Activated naive CD4-positive, alpha-beta T cell treated with anti-CD3 and anti-CD28 coated beads, Interleukin-2, amount 50 U/mL, for 72 hours (primary cell): Measurements from ENCODE around the gene HUS1. TPM values are rescaled to one million over a fixed set of nuclear protein-coding genes. Genes with fewer than 3 reads are reported as not detected.
A peak's percentile ranks its signal among the peaks of the same experiment; 100 is the strongest.
"Not testable (repeated sequence)": the region's sequence is repeated elsewhere in the genome, so short reads cannot be mapped to it uniquely, and the experiment has no call there.

Experiments used
- ATAC-seq, 2 donors: fragments of 150-1000 bp; cut with Tn5 transposase; 2 replicates each; pipeline ENCODE4 v1.10.0; 2021; ENCODE audit warnings: mild to moderate bottlenecking in 2 of 2, moderate library complexity in 2 of 2
- DNase-seq, 2 donors: peaks; one replicate each; pipeline ENCODE4 v3.0.0; 2021 to 2022; ENCODE audit warnings: low spot score in 2 of 2
- H3K27ac Mint-ChIP-seq, 2 donors: one replicate each; pipeline ENCODE4 v1.8.0; 2022; ENCODE audit warnings: mild to moderate bottlenecking in 2 of 2, mixed read lengths in 2 of 2
- H3K36me3 Mint-ChIP-seq, 2 donors: one replicate each; pipeline ENCODE4 v1.8.0; 2022; ENCODE audit warnings: mixed read lengths in 2 of 2
- H3K9me3 Mint-ChIP-seq, 2 donors: one replicate each; pipeline ENCODE4 v1.8.0; 2022; ENCODE audit warnings: mixed read lengths in 2 of 2
- total RNA-seq, 2 donors: library from RNA; stranded (reverse); gene quantifications; one replicate each; pipeline ENCODE4 v1.2.3, GENCODE V29; 2022

Gene HUS1
- total RNA-seq, 2 donors from 2014 or later, result 33.7 to 76.2 TPM

DNA sequence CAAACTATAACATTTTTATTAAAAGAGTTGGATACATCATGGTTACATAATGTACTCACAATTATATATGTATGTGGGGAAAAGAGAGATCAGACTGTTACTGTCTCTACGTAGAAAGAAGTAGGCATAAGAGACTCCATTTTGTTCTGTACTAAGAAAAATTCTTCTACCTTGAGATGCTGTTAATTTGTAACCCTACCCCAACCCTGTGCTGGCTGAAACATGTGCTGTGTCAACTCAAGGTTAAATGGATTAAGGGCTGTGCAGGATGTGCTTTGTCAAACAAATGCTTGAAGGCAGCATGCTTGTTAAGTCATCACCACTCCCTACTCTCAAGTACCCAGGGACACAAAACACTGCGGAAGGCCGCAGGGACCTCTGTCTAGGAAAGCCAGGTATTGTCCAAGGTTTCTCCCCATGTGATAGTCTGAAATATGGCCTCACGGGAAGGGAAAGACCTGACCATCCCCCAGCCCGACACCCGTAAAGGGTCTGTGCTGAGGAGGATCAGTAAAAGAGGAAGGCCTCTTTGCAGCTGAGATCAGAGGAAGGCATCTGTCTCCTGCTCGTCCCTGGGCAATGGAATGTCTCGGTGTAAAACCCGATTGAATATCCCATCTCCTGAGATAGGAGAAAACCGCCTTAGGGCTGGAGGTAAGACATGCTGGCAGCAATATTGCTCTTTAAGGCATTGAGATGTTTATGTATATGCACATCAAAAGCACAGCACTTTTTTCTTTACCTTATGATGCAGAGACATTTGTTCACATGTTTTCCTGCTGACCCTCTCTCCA lies 10.4 kb upstream of the HUS1 start:
- peak overlapping the region in 1 of 2 donors; percentile 11 for H3K27ac Mint-ChIP-seq
- H3K36me3 Mint-ChIP-seq, DNase-seq, H3K9me3 Mint-ChIP-seq, ATAC-seq: not testable (repeated sequence)

DNA sequence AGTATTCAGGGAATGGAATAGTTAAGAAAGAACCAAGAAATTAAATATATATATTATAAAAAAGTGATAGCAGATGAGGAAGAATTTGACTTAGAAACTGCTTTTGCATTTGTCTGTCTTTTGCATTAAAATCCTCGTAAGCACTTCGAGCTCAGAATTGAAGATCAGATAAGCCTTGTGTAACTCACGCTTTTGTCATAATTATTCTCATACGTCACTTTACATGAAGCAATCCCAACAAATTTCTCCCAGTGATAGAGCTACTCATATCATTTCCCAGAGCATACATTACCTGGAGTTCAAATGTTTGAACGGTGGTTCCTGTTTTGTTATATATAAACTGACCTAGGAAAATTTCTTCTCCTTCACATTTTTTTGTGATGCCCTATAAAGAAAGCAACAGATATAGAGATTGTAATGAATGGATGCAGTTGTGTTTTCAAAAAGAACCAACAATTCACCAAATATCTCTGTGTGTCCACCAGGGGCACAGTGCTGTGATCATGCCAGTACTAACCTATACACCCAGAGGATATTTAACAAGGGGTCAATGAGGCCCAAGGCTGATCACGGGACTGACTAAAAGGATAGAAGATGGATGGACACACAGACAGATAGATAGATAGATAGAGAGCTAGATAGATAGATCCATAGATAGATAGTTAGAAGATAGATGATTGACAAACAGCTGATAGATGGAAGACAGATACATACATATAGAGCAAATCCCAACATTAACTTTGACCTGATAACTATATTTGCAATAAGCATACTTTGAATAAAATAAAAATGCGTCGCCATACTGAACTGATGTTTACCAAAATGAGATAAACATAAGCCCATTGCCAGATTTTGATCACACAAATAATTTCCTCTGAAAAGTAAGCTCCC lies 9.3 kb upstream of the HUS1 start:
- Mint-ChIP-seq H3K9me3 (peaks cover 0 to 4% of the 10 kb centered on the region in 2 donors), H3K27ac (no peak overlapping the region), H3K36me3 (no peaks in the 10 kb centered on the region)
- ATAC-seq (no peak), DNase-seq (no peak)

DNA sequence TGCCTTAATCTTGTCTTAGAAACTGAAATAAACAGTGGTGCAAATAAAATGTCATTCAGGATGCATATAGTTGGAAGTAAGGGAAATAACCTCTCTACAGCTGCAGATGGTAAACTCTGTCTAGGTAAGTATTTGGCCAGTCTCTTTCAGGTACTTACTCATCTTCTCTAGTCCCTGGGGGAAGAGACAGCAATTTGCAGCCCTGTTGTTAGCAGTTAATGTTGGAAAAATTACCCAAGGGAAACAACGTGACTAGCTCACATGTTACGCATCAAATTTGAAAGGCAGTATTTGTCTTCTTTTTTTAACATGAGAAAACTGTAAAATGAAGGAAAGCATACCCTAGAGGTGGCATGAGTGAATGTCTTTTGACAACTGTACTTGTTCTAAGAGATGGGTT lies 3.2 kb upstream of the HUS1 start:
- H3K27ac Mint-ChIP-seq, result no peak overlapping the region
- H3K36me3 Mint-ChIP-seq, result peaks cover 18 to 19% of the 10 kb centered on the region in 2 donors
- ATAC-seq (no peak), DNase-seq (no peak)
- H3K9me3 Mint-ChIP-seq, result no peaks in the 10 kb centered on the region

DNA sequence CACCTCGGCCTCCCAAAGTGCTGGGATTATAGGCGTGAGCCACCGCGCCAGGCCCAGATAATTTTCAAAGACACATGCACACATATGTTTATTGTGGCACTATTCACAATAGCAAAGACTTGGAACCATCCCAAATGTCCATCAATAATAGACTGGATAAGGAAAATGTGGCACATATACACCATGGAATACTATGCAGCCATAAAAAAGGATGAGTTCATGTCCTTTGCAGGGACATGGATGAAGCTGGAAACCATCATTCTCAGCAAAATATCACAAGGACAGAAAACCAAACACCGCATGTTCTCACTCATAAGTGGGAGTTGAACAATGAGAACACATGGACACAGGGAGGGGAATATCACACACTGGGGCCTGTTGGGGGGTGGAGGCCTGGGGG lies 1.2 kb upstream of the HUS1 start:
- ATAC-seq, H3K27ac Mint-ChIP-seq, H3K9me3 Mint-ChIP-seq, DNase-seq: not testable (repeated sequence)
- peaks cover 20 to 28% of the 10 kb centered on the region in 2 donors for H3K36me3 Mint-ChIP-seq

DNA sequence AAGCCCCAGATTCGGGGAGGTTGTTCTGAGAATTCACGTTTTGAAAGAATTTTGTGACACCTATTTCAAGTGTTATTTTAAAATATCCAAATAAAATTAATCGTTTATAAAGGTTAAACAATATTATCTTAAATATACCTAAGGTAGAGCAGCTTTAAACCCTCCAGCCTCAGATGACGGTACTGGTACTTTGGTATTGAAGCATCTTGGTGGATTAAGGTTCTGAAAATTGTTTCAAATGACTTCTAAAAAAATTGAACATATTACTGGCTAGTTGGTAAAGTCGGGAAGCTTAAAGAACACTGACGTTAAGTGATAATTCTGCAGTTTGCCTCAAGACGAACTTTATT lies 392 bp upstream of the HUS1 start:
- Mint-ChIP-seq H3K36me3 (peaks cover 22 to 30% of the 10 kb centered on the region in 2 donors), H3K27ac (peak overlapping the region; percentile 95 to 99), H3K9me3 (no peaks in the 10 kb centered on the region)
- ATAC-seq, result no peak
- no peak for DNase-seq

DNA sequence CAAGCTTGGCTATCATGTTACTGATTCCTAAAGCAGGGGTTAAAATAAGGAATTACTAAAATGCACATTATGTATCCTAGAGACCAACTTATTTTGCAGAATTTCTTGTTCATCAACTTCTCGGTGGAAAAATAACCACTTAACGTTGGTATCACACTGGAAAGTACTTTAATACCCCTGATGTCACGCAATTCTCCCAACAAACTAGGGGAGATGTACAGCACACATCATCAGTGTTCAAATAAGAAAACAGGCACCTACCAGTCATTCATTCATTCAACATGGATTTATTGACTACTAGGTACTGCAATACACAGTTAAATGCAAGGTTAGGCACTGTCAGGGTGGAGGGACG lies 648 bp downstream of the HUS1 start:
- no peaks in the 10 kb centered on the region for H3K9me3 Mint-ChIP-seq
- ATAC-seq, result no peak
- peaks cover 33 to 41% of the 10 kb centered on the region in 2 donors for H3K36me3 Mint-ChIP-seq
- DNase-seq, result no peak
- peak overlapping the region; percentile 95 to 99 for H3K27ac Mint-ChIP-seq

DNA sequence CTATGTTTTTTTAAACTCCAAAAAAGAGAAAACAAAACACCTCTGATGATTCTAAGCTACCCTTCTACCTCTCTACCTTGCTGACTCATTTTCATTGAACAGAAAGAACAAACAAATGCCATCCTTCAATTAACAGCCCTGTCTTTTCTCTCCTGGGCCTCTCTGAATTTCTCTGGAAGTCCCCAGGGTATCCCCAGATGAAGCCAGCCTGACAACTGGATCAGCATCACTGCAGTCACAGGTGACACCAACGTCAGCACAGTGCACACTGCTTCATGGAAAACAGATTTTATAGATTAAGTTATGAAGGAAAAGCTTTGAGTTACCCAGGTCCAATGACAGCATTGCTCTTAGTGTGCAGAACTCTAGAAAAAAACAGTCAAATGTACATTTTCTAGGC lies 5.7 kb downstream of the HUS1 start:
- H3K36me3 Mint-ChIP-seq, result peaks cover 46% of the 10 kb centered on the region in 2 donors
- ATAC-seq (peak; percentile 44 to 56), DNase-seq (no peak)

DNA sequence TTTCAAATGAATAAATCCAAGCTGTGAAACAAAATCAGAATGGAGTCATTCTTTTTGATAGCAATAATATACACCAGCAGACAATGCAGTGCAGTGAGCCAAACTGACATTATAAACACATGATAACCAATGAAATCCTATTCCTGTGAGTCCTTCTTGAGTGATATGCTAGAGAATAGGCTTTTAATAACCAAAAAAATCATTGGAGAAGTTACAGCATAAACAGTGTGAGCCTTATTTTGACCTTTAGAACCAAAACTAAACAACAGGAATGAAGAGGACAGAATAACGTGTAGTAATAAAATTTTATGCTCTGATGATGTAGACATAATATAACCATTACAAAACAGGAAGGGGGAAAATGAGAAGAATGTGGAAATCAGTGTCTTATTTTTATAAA lies 8.7 kb downstream of the HUS1 start:
- ATAC-seq (no peak), DNase-seq (no peak)
- Mint-ChIP-seq H3K36me3 (peaks cover 43 to 45% of the 10 kb centered on the region in 2 donors), H3K27ac (no peak overlapping the region), H3K9me3 (no peaks in the 10 kb centered on the region)

More for the DNA sequence above, 5.7 kb downstream of the HUS1 start:
- H3K9me3 Mint-ChIP-seq, result no peaks in the 10 kb centered on the region
- peak overlapping the region in 1 of 2 donors; percentile 76 for H3K27ac Mint-ChIP-seq

DNA sequence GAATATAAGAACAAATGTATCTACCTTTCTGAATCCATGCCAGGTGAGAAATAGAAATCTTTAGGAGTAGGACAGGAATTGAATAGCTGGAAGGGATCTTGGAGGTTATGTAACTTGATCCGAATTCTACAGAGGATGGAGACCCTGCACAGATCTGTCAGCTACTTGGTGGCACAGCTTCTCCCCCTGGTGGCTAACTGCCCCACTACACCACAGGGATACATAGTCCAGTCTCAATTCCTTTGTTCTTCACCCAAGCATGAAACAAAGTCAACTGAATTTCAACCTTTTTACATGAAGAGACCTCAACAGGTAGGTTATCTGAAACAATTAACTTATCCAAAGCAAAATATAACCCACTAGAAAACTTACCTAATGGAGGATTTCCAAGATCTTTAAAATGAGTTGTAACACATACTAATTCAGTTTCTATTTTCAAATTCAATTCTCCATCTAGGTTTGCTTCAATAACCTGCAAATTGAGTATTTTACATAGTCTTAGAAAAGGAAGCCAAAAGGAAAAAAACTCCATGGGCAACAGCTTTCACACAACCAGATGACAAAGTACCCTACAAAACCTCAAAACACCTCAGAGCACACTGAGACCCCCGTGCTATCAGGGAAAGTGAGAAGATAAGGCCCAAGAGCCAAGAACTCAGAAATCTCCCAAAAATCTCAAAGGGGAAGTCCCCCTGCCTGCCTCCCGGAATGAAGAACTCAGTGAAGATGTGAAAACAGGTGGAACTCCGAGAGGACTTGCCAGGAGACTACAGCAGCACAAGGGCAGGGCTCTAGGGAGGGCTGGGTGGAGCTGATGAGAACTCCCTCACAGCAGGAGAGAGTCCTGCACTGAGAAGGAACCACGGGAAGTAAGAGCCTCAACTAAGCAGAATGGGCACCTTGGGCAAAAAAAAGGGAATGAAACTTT lies 10.3 kb downstream of the HUS1 start:
- H3K36me3 Mint-ChIP-seq, result peaks cover 41 to 43% of the 10 kb centered on the region in 2 donors
- no peaks in the 10 kb centered on the region for H3K9me3 Mint-ChIP-seq
- DNase-seq (peak in 1 of 2 donors; percentile 58), ATAC-seq (peak; percentile 51 to 76)
- H3K27ac Mint-ChIP-seq, result peak overlapping the region; percentile 26 to 51

DNA sequence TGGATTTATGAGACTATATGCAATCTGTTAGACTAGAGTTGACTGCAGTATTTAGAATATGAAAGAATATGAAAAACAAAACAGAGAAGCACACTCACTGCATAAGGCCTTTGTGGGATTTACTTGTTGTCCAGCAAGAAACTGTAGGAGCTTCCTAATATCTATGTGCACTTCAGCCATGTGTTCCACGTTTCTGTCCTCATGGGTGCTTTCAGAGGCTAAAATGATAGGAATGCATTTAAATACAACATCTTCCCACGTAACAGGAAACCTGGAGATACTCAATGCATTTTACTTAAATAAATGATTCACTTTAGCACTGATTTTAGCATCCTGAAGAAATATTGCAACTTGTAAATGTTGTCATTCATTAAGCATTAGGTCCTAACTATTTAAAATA lies 11.7 kb downstream of the HUS1 start:
- no peak for DNase-seq
- no peak for ATAC-seq
- H3K36me3 Mint-ChIP-seq, result peaks cover 36 to 38% of the 10 kb centered on the region in 2 donors
- no peak overlapping the region for H3K27ac Mint-ChIP-seq
- H3K9me3 Mint-ChIP-seq, result no peaks in the 10 kb centered on the region

DNA sequence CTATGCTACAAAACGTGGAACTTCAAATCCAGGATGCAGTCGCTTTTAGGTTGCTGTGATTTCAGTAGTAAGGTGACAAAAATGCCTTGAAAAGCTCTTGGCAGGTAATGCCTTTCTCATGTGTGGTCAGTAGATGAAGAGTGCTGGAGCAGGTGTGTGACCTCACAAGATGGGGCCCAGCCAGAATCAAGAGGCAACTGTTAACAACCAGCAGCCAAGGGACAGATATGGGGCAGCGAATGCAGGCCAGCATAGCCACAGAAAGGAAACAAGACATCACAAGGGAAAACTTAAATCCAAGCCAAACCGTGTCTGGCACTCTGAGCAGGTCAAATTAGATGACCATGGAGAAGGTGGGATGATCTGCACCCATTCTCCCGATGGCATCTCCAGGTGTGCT lies 12.3 kb downstream of the HUS1 start:
- no peaks in the 10 kb centered on the region for H3K9me3 Mint-ChIP-seq
- peaks cover 38 to 41% of the 10 kb centered on the region in 2 donors for H3K36me3 Mint-ChIP-seq
- no peak for ATAC-seq
- peak overlapping the region in 1 of 2 donors; percentile 6 for H3K27ac Mint-ChIP-seq
- DNase-seq, result no peak

DNA sequence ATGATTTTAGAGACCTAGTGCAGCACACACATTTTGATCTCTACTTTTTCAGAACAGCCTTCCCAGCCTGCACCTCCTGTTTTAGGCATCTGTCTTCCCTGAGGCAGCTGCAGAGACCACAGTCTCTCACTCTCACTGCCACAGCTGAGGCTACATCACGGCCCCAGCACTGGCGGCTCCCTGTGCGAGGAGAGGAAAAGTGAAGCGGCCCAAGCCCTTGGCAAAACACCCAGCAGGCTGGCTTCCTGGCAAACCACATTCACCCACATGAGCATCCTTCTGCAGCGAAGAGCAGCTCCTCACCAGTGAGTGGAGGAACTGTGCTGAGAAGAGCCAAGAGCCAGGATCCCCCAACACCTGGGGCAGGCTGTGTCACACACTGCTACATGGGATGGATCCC lies 14.0 kb downstream of the HUS1 start:
- no peak for ATAC-seq
- Mint-ChIP-seq H3K9me3 (no peaks in the 10 kb centered on the region), H3K27ac (peak overlapping the region; percentile 10 to 85), H3K36me3 (peaks cover 50 to 54% of the 10 kb centered on the region in 2 donors)
- DNase-seq, result no peak

DNA sequence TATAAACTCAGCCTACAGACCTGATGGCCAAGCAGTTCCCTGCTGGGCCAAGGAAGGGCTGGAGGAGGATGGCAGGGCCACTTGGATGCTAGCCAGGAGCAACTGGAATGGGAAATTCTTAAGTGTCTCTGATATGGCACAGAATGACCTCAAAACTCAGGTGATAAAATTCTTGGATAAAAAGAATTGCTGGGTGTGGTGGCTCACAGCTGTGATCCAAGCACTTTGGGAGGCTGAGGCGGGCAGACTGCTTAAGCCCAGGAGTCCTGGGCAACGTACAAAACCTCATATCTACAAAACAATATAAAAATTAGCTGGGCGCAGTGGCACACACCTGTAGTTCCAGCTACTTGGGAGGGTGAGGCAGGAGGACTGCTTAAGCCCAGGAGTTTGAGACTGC lies 17.2 kb downstream of the HUS1 start:
- no peak for ATAC-seq
- peaks cover 38 to 59% of the 10 kb centered on the region in 2 donors for H3K36me3 Mint-ChIP-seq
- DNase-seq, result no peak
- H3K27ac Mint-ChIP-seq, result no peak overlapping the region
- no peaks in the 10 kb centered on the region for H3K9me3 Mint-ChIP-seq

DNA sequence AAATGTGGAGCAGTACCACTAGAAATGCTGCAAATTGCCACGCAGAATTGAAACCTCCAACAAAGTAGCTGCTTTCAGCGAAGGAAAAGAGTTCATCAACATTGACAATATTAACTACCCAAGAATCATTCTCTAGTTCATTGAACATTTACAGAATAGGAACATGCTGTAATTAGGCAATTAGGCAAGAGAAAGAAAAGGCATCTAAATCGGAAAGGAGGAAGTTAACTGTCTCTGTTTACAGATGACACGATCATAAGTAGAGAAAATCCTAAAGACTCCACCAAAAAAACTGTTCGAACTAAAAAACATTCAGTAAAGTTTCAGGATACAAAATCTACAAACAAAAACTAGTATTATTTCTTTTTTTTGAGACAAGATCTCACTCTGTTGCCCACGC lies 22.3 kb downstream of the HUS1 start:
- ATAC-seq (no peak), DNase-seq (no peak)
- Mint-ChIP-seq H3K36me3 (peaks cover 16 to 33% of the 10 kb centered on the region in 2 donors), H3K27ac (no peak overlapping the region), H3K9me3 (no peaks in the 10 kb centered on the region)

DNA sequence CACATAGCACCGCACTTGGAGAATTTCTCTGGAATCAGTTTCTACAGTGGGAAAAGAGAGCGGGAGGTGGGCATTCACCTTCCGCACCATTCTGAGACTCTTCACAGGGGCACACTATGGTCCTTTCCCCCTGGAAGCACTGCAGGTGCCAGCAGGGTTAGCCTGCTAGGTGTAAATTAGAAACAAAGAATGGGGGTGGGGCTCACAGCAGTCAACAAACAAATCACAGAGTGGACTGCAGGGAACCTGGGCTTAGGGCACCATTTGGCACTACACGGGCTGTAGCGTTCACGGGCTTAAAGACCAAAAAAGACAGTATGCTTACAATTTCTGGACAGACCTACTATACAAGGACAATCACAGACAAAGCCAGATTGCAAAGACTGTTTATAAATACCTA lies 23.2 kb downstream of the HUS1 start:
- peaks cover 10 to 23% of the 10 kb centered on the region in 2 donors for H3K36me3 Mint-ChIP-seq
- ATAC-seq (no peak), DNase-seq (no peak)
- no peak overlapping the region for H3K27ac Mint-ChIP-seq
- no peaks in the 10 kb centered on the region for H3K9me3 Mint-ChIP-seq

DNA sequence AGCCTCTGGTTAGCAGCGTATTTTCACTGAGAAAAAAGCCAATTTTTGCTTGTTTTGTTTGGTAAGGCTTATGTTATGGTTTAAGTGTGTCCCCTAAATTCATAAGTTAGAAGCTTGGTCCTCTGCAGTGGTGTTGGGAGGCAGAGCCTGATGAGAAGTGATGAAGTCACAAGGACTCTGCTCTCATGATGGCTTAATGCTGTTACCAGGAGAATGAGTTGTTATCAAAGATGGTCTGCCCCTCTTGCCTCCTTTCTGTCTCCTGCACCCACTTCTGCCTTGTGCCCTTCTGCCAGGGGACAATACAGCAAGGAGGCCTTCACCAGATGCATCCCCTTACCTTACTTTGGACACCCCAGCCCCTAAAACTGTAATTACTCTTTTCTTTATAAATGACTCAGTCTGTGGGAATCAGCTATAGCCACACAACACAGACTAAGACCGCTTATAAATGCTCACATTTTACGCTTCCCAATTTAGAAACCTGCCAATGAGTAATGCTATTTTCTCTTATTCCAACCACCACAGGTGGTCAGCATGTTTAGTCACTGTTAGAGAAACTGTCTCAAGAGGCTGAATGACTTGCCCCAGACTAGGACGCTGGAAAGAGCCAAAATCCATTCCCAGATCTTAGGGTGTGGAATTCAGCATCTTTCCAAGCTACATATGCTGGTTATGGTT lies 25.0 kb downstream of the HUS1 start:
- DNase-seq, result no peak
- H3K9me3 Mint-ChIP-seq, result no peaks in the 10 kb centered on the region
- ATAC-seq, result peak in 1 of 2 donors; percentile 72
- H3K36me3 Mint-ChIP-seq, result peaks cover 7 to 15% of the 10 kb centered on the region in 2 donors
- peak overlapping the region; percentile 10 to 19 for H3K27ac Mint-ChIP-seq
